ENCODE results near the gene TTL.

TTL gene

DNA sequence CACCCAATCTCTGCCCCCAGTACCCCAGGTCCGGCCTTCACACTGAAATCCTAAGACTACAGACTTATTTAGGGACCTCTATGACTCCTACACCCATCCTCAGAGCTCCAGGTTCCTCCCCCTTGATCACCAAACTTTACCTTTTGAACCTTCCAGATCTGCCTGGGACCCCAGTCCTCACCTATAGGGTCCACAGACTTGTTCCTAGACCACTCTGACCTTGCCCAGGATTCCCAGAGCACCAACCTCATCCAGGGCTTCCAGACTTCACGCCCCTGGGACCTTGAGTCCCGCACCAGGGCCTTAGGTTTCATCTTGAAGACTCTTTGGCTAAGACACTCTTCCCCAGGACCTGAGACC lies 102.9 kb downstream of the TTL start:
- DNase-seq, result no peak

DNA sequence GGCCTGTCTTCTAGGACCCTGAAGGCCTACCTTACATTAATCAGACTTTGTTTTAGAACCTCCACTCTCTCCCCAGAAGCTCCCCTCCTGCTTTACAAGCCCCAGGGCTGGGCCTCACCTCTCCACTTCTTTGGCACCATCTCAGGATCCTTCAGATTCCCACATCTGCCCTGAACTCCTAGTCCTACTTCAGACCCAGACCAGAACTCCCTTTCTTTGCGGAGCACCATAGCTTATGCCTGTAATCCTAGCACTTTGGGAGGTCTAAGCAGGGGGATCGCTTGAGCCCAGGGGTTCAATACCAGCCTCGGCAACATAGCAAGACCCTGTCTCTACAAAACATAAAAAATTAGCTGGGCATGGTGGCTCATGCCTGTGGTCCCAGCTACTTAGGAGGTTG lies 103.4 kb downstream of the TTL start:
- no peak for DNase-seq

DNA sequence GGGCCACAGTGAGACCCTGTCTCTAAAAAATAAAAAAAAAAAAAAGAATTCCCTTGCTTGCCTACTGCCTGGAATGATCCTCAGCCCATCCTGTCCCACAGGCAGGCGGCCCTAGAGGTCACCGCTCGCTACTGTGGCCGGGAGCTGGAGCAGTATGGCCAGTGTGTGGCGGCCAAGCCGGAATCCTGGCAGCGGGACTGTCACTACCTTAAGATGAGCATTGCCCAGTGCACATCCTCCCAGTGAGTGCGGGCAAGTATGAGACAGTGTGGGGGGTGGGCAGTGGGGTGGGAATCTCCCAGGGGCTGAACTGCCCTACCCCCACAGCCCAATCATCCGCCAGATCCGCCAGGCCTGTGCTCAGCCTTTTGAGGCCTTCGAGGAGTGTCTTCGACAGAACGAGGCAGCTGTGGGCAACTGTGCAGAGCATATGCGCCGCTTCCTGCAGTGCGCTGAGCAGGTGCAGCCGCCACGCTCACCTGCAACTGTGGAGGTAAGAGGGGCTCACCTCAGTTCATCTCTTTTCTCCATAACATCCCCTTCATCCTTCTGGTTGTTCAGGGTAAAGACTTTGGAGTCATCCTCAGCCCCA lies 104.0 kb downstream of the TTL start:
- no peak for DNase-seq

DNA sequence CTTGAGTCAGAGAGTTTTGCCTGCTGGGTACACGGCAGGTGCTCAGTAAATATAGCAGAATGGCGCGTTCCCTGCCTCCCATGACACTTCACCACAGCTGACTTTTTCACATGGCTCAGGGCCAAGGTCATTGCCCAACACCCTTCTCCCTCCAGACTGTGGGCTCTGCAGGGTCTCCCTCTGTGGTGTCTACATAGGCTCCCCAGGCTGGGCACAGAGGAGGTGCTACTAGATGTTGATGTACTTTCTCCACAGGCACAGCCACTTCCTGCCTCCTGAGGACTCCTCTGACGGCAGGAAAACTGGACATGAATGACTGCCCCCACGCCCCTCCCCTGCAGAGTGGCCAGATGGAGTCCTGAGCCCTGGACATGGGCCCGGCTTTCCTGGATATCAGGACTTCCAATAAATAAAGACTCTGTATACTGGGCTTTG lies 106.7 kb downstream of the TTL start:
- no peak for DNase-seq
